Measurements from ENCODE around the gene FAM177A1.
"Not testable (repeated sequence)": the region's sequence is repeated elsewhere in the genome, so short reads cannot be mapped to it uniquely, and the experiment has no call there.

GRCh38 chr14:35061113-35061791 lies 15.2 kb downstream of the FAM177A1 start:
- TF ChIP-seq POLR2AphosphoS5 (IDR thresholded peaks at IDR 0.05); CTCF (IDR thresholded peaks at IDR 0.05 in 8 of 11, conservative IDR thresholded peaks at IDR 0.05 in 3 of 11): not testable (repeated sequence)

Measured in spleen (tissue), 7 donors.